ENCODE measurements around the gene BMPR1A. TPM values are rescaled to one million over a fixed set of nuclear protein-coding genes. Genes with fewer than 3 reads are reported as not detected.

BMPR1A gene
- total RNA-seq, 1 experiment from 2014 or later: 63.2 TPM

GRCh38 chr10:86899670-86900276 lies 143.4 kb downstream of the BMPR1A start:
- no peaks in the 10 kb centered on the region for H3K27me3 Mint-ChIP-seq (ENCODE audit: insufficient read depth, unreplicated experiment)
- H3K4me3 Mint-ChIP-seq (ENCODE audit: unreplicated experiment): no peak overlapping the region
- no TSS peak for BruUV-seq (replicated peaks)
- H3K4me1 Mint-ChIP-seq (ENCODE audit: low read depth, unreplicated experiment): peaks cover 12% of the 10 kb centered on the region
- peak; percentile 55 to 76 for DNase-seq
- ChIA-PET CTCF (interaction anchor here (0.9 to 1.7 kb wide), 3 partner anchors 40 to 207 kb away, joined by 3 to 5 read pairs (median 5); no protein-coding TSS in a partner anchor), POLR2A (no interaction called here)
- Histone ChIP-seq H3K4me3 (ENCODE audit: low read depth, low read length) (no peak overlapping the region), H3K9me3 (0 out of 2 replicates have a peak, but pooled peaks cover 6% of the 10 kb centered on the region), H3K36me3 (ENCODE audit: control insufficient read depth, insufficient read depth, low read length) (peaks cover 5% of the 10 kb centered on the region), H3K4me1 (no peaks in the 10 kb centered on the region), H3K27me3 (replicated peaks; ENCODE audit: control insufficient read depth, insufficient read depth, low read length) (no peaks in the 10 kb centered on the region)
- peak overlapping the region; percentile 27 for H3K27ac Mint-ChIP-seq (ENCODE audit: unreplicated experiment)
- H3K9me3 Mint-ChIP-seq (ENCODE audit: unreplicated experiment): no peaks in the 10 kb centered on the region
- intact Hi-C loops (cut with micrococcal nuclease; ENCODE audit: unreplicated experiment): loop anchor here (1.0 to 5.0 kb wide), 4 partner anchors 142 to 211 kb away; partner anchors contain the start of gene BMPR1A
- TF ChIP-seq CTCF (IDR thresholded peaks at IDR 0.05; ENCODE audit: insufficient read depth in 1 of 2, low read depth in 1 of 2, low read length in 1 of 2, severe bottlenecking in 1 of 2, unreplicated experiment in 1 of 2): peak; percentile 72 to 83
- H3K36me3 Mint-ChIP-seq (ENCODE audit: insufficient read depth, unreplicated experiment): peaks cover 43% of the 10 kb centered on the region

GRCh38 chr10:86900955-86901354 lies 144.5 kb downstream of the BMPR1A start:
- Histone ChIP-seq H3K9me3 (peaks cover 7% of the 10 kb centered on the region; the same call in 1 of the 2 replicates), H3K4me3 (ENCODE audit: low read depth, low read length) (no peak overlapping the region), H3K36me3 (ENCODE audit: control insufficient read depth, insufficient read depth, low read length) (peaks cover 5% of the 10 kb centered on the region), H3K27me3 (replicated peaks; ENCODE audit: control insufficient read depth, insufficient read depth, low read length) (no peaks in the 10 kb centered on the region), H3K4me1 (no peaks in the 10 kb centered on the region)
- POLR2A ChIA-PET: no interaction called here
- BruUV-seq (replicated peaks): no TSS peak
- Mint-ChIP-seq H3K4me3 (ENCODE audit: unreplicated experiment) (no peak overlapping the region), H3K27ac (ENCODE audit: unreplicated experiment) (no peak overlapping the region), H3K9me3 (ENCODE audit: unreplicated experiment) (no peaks in the 10 kb centered on the region), H3K4me1 (ENCODE audit: low read depth, unreplicated experiment) (peaks cover 12% of the 10 kb centered on the region), H3K36me3 (ENCODE audit: insufficient read depth, unreplicated experiment) (peaks cover 54% of the 10 kb centered on the region), H3K27me3 (ENCODE audit: insufficient read depth, unreplicated experiment) (no peaks in the 10 kb centered on the region)
- intact Hi-C loops (cut with micrococcal nuclease; ENCODE audit: unreplicated experiment): no loop called here
- no peak for TF ChIP-seq CTCF (IDR thresholded peaks at IDR 0.05; ENCODE audit: insufficient read depth in 1 of 2, low read depth in 1 of 2, low read length in 1 of 2, severe bottlenecking in 1 of 2, unreplicated experiment in 1 of 2)
- CTCF ChIA-PET: interaction anchor here (1.7 kb wide), 1 partner anchor 205 kb away, joined by 5 read pairs; no protein-coding TSS in a partner anchor
- no peak for DNase-seq

GRCh38 chr10:86904600-86904999 lies 148.2 kb downstream of the BMPR1A start:
- H3K9me3 Mint-ChIP-seq (ENCODE audit: unreplicated experiment): no peaks in the 10 kb centered on the region
- peaks cover 5% of the 10 kb centered on the region for H3K36me3 ChIP-seq (ENCODE audit: control insufficient read depth, insufficient read depth, low read length)
- CTCF ChIA-PET: no interaction called here

More at GRCh38 chr10:86904600-86904999, 148.2 kb downstream of the BMPR1A start:
- intact Hi-C loops (cut with micrococcal nuclease; ENCODE audit: unreplicated experiment): no loop called here
- TF ChIP-seq CTCF (IDR thresholded peaks at IDR 0.05; ENCODE audit: insufficient read depth in 1 of 2, low read depth in 1 of 2, low read length in 1 of 2, severe bottlenecking in 1 of 2, unreplicated experiment in 1 of 2): no peak
- BruUV-seq (replicated peaks): no TSS peak
- H3K27ac Mint-ChIP-seq (ENCODE audit: unreplicated experiment): no peak overlapping the region
- Histone ChIP-seq H3K4me3 (ENCODE audit: low read depth, low read length) (no peak overlapping the region), H3K27me3 (replicated peaks; ENCODE audit: control insufficient read depth, insufficient read depth, low read length) (no peaks in the 10 kb centered on the region), H3K9me3 (peaks cover 10% of the 10 kb centered on the region; the same call in 1 of the 2 replicates), H3K4me1 (no peaks in the 10 kb centered on the region)
- H3K4me1 Mint-ChIP-seq (ENCODE audit: low read depth, unreplicated experiment): peaks cover 2% of the 10 kb centered on the region
- DNase-seq: no peak
- peaks cover 48% of the 10 kb centered on the region for H3K36me3 Mint-ChIP-seq (ENCODE audit: insufficient read depth, unreplicated experiment)
- POLR2A ChIA-PET: no interaction called here
- H3K27me3 Mint-ChIP-seq (ENCODE audit: insufficient read depth, unreplicated experiment): no peaks in the 10 kb centered on the region
- no peak overlapping the region for H3K4me3 Mint-ChIP-seq (ENCODE audit: unreplicated experiment)

Measured in Caco-2 (cell line).